Omental fat pad (tissue), 4 donors: ENCODE data around the gene ZNF41. TPM values are rescaled to one million over a fixed set of nuclear protein-coding genes. Genes with fewer than 3 reads are reported as not detected.
"Not testable (repeated sequence)": the region's sequence is repeated elsewhere in the genome, so short reads cannot be mapped to it uniquely, and the experiment has no call there.

Experiments
- ATAC-seq: fragments of 150-250 bp; one replicate; pipeline ENCODE4 v1.9.1; 2016; ENCODE audit warnings: mild to moderate bottlenecking, moderate library complexity; ENCODE audit not compliant: low FRiP score
- DNase-seq: peaks from one replicate; pipeline ENCODE4 v3.0.0-alpha.2; 2019; ENCODE audit warnings: low spot score
- total RNA-seq, 4 donors: library from RNA; depleted of rRNA; stranded (reverse); fragments of >200 nt; gene quantifications; one replicate each; pipeline ENCODE4 v1.1.0, GENCODE V29; 2016
- TF ChIP-seq, protein P1 (sequence below), 3 donors: fragments of 450-650 bp; IDR thresholded peaks; one replicate each; pipeline ENCODE4 v1.5.1; 2016 to 2017; ENCODE audit warnings: antibody characterized with exemption in 3 of 3, mild to moderate bottlenecking in 3 of 3, moderate library complexity in 2 of 3

ZNF41 gene
- total RNA-seq, 4 donors from 2014 or later = 6.6 to 13.6 (median 8.8) TPM

DNA sequence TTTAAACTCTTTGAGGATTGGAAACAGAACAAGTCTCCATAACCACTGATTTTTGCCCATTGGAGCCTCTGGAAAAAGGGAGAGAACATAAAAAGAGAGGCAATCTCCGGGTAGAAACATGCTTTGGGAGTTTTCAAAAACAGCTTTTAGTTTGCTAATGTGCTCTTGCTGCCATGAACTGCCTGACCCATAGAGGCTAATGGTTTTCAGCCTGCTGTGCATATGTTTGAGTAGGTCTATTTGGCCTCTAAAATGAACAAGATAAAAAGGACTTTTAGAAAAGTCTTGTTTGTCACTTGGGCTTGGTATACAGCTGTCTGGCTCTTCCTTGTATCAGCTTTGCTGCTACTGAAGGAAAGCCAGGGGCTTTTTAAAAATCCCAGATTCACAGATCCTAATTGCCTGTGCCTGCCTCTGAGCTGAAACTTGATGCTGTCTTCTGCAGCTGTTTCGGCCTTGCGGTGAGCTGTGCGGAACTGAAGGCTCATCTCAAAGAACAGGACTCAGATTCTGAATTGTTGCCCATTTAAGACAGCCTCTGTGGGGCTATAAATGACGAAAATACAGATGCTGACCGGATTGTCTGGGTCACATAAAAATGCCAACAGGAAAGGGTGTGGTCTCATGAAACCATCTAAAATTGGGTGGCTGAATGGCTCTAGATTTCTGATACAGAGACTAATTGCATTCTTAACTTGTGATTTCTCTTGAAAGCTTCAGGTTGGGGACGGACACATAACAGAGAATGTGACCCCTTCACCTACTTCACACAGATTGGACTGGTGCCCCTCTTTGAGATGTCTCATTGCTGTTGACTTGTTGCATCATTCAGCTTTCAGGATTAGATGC, 18.4 kb upstream of the ZNF41 start:
- DNase-seq = no peak
- TF ChIP-seq, protein P1, sequence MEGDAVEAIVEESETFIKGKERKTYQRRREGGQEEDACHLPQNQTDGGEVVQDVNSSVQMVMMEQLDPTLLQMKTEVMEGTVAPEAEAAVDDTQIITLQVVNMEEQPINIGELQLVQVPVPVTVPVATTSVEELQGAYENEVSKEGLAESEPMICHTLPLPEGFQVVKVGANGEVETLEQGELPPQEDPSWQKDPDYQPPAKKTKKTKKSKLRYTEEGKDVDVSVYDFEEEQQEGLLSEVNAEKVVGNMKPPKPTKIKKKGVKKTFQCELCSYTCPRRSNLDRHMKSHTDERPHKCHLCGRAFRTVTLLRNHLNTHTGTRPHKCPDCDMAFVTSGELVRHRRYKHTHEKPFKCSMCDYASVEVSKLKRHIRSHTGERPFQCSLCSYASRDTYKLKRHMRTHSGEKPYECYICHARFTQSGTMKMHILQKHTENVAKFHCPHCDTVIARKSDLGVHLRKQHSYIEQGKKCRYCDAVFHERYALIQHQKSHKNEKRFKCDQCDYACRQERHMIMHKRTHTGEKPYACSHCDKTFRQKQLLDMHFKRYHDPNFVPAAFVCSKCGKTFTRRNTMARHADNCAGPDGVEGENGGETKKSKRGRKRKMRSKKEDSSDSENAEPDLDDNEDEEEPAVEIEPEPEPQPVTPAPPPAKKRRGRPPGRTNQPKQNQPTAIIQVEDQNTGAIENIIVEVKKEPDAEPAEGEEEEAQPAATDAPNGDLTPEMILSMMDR (IDR thresholded peaks at IDR 0.05) = no peak
- ATAC-seq = no peak

DNA sequence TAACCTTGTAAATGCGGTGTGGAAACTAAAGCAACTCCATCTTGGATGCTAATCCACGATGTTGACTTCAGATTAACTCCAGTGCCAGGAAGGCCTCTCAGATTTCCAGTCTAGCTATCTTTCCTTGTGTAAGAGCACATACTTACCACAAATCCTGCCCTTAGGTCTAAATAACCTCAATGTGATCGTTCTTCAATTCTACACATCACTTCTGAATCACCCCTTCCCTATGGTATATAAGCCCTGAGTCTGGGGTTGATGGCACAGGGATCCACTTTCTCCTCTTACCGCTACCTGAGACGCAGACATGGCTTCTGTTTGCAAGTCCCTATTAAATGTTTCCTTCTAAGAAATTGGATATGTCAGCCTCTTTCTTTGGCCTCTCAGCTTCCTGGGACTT, 17.5 kb upstream of the ZNF41 start:
- no peak for DNase-seq
- no peak for ATAC-seq
- TF ChIP-seq, protein P1 (IDR thresholded peaks at IDR 0.05) = no peak

DNA sequence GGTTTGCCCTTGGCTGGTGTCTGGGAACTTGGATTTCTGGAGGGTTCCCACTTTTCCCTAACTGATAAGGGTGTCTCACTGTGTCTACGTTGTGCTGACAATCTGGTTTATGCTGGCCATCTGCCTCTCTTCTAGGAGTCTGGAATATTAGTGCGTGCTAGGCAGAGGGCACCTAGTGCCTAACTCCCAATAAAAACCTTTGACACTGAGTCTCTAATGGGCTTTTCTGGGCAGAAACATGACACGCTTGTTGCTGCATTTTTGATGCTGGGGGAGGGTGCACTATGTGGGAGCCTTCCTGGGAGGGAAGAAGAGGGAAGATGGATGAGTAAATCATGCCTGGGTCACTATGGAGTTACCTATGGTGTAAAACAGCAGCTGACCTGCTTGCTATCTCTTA, 16.3 kb upstream of the ZNF41 start:
- ATAC-seq (peak; percentile 48), DNase-seq (no peak)
- TF ChIP-seq, protein P1 (IDR thresholded peaks at IDR 0.05) = no peak

DNA sequence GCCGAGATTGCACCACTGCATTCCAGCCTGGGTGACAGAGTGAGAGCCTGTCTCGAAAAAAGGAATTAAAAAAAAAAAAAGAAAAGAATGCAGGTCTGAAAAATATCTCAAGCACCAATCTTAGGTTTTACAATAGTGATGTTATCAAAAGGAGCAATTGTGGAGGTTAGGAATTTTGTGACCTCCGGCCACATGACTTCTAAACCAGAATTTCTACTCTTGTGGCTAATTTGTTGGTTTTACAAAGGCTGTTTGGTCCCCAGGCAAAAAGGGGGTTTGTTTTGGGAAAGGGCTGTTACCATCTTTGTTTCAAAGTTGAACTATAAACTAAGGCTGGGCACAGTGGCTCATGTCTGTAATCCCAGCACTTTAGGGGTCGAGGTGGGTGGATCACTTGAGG, 15.4 kb upstream of the ZNF41 start:
- TF ChIP-seq, protein P1 (IDR thresholded peaks at IDR 0.05) = no peak
- DNase-seq = no peak
- ATAC-seq = no peak

DNA sequence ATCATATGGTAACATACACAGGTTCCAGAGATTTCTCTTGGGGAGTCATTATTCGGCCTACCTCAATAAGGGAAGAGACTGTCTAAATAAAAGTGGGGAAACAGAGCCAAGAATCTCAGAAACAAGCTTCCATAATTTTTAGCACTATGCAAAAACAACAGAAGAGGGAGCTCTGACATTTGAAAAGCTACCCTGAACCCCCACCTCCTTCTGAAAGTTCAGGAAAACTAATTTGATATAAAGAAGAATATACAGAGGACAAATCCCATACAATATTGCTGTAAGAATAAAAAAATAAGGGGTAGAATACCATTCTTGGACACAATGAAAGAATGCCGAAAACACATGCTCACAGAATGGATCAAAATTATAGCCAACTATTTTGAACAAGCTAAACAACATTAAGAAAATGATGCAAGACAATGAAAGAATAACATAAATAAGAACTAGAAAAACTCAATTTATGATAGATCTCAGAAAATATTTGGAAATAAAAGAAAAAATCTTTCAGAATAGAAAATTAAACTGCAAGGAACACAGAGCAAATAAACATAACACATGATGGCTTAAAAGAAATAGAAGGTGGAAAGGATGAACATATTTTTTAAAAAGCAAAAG, 14.4 kb upstream of the ZNF41 start:
- DNase-seq (no peak), ATAC-seq (no peak)
- TF ChIP-seq, protein P1 (IDR thresholded peaks at IDR 0.05) = no peak

DNA sequence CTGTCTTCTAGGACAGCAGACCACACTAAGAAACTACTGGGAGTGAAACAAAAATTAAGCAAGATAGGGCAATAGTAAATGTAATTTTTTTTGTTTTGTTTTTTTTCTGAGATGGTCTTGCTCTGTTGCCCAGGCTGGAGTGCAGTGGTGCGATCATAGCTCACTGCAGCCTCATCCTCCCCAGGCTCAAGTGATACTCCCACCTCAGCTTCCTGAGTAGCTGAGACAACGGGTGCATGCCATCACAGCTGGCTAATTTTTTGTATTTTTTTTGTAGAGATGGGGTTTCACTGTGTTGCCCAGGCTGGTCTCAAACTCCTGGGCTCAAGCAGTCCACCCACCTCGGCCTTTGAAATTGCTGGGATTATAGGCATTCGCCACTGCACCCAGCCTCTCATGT, 9.1 kb upstream of the ZNF41 start:
- DNase-seq, ATAC-seq: not testable (repeated sequence)

DNA sequence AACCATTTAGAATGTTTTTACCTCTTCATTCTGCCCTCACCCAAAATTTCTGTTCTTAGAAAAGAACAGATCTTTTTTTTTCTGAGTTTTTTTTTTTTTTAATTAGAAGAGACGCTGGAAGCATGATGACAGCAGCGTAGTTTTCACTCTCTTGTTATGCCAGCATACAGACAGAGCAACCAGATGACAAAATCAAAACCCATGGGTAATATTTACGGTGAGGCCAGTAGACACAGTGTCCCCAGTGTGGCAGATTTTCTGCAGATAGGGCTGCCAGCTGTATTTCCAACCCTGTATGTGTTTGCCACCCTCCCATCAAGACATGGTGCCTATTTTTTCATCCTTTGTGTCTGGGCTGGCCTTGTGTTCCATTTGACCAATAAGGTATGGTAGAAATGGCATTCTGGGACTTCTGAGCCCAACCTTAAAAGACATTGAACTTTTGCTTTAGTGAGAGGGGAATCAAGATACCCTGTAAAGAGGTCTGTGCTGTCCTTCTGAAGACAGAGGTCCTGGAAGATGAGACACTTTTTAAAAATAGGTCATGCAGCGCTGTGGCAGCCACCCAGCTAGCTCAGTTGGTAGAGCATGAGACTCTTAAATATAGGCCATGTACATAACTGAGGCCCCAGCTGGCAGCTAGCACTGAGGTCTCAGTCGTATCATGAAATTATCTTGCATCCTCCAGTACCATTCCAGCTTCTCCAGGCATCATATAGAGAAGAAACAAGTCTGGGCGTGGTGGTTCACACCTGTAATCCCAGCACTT, 6.7 kb upstream of the ZNF41 start:
- ATAC-seq (no peak), DNase-seq (no peak)
- TF ChIP-seq, protein P1 (IDR thresholded peaks at IDR 0.05) = no peak
